ENCODE data around the gene PYROXD2.

PYROXD2 gene

DNA sequence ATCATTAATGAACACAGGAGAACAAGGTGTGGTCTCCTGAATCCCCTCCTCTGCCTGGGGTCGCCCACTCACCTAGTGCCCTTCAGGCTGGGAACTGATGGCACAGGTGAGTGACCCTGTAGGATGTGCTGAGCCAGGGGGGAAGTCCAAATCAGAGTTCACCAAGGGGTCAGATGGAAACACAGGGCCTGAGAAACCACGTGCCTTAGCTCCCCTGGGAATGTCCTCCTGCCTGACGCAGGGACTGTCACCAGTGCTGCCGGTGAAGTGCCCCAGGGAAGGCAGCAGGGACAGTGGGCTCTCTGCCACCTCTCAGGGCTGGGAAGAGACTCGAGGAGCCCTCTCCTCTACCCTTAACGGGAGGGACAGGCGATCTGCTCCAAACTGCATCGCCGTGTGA lies 5.8 kb upstream of the PYROXD2 start:
- H3K4me3 ChIP-seq (ENCODE audit: low read length) = no peak overlapping the region
- no peak for DNase-seq (ENCODE audit: low read depth)
- TF ChIP-seq, protein P1, sequence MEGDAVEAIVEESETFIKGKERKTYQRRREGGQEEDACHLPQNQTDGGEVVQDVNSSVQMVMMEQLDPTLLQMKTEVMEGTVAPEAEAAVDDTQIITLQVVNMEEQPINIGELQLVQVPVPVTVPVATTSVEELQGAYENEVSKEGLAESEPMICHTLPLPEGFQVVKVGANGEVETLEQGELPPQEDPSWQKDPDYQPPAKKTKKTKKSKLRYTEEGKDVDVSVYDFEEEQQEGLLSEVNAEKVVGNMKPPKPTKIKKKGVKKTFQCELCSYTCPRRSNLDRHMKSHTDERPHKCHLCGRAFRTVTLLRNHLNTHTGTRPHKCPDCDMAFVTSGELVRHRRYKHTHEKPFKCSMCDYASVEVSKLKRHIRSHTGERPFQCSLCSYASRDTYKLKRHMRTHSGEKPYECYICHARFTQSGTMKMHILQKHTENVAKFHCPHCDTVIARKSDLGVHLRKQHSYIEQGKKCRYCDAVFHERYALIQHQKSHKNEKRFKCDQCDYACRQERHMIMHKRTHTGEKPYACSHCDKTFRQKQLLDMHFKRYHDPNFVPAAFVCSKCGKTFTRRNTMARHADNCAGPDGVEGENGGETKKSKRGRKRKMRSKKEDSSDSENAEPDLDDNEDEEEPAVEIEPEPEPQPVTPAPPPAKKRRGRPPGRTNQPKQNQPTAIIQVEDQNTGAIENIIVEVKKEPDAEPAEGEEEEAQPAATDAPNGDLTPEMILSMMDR (conservative IDR thresholded peaks at IDR 0.05; ENCODE audit: low read depth, low read length) = no peak

DNA sequence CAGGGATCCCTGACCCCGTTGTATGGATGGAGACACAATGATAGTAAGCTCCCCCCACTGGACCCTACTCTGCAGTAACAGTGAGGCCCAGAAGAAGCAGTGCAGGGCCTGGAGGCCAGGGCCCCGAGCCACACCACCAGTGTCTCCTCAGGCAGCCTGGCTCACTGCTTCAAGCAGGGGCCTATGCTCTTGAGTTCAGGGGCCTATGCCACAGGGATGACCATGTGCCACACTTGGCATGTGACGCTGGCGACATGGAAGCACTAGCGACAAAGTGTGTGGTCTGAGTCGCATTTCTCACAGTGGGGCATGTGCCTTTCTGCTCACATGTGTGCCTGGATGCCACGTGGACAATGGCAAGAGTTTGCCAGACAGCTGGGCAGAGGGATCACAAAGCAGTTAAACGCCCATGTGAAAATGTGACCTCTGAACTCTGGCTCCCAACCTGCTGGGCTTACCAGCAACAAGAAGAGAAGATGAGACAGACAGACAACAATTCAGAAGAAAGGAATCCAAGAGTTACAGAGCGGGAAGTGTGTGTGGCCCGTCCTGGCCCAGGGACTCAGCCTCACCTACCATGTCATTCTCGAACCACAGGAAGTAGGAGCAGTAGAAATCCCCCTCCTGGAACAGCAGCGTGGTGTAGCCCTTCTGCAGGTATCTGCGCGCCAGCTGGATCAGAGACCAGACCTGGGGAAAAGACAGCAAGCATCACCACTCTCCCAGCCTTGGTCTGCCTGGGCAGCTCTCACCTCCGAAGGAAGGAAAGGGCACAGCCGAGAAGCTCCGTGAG lies 4.7 kb upstream of the PYROXD2 start:
- no peak for DNase-seq (ENCODE audit: low read depth)
- no peak overlapping the region for H3K4me3 ChIP-seq (ENCODE audit: low read length)
- TF ChIP-seq, protein P1 (conservative IDR thresholded peaks at IDR 0.05; ENCODE audit: low read depth, low read length) = no peak

DNA sequence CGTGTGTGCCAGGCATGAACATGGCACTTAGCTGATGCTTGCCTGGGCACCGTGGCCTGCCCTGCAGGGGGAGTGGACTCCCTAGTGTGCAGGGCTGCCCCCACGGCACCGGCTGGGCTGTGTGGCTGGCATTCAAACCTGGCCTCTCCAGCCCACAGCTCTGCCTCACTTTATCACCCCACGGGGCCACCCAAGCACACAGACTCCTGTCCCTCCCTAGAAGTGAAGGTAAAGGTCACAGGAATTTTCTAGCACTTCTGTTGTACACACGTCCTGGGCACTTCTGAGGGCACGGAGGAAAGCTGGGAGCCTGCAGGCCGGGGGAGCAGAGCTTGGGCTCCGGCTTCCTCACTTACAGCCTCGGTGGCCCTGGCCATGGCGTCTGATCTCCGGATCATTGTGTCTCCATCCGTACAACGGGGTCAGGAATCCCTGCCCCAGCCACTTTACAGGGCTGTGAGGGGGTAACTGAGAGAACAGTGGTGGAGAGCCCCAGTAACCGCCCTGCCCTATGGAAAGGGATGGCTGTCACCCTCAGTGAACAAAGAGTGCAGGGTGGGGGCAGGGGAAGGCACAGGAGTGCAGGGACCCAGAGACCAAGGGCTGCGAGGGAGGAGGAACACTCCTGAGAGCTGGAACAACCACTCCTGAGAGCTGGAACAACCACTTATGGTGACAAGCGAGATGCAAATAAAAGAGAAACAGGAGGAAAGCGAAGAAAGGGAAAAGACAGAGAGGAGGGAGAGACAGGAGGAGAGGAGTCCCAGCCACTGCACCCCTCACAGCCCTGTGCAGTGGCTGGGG lies 3.9 kb upstream of the PYROXD2 start:
- no peak for DNase-seq (ENCODE audit: low read depth)
- no peak overlapping the region for H3K4me3 ChIP-seq (ENCODE audit: low read length)
- TF ChIP-seq, protein P1 (conservative IDR thresholded peaks at IDR 0.05; ENCODE audit: low read depth, low read length) = no peak

DNA sequence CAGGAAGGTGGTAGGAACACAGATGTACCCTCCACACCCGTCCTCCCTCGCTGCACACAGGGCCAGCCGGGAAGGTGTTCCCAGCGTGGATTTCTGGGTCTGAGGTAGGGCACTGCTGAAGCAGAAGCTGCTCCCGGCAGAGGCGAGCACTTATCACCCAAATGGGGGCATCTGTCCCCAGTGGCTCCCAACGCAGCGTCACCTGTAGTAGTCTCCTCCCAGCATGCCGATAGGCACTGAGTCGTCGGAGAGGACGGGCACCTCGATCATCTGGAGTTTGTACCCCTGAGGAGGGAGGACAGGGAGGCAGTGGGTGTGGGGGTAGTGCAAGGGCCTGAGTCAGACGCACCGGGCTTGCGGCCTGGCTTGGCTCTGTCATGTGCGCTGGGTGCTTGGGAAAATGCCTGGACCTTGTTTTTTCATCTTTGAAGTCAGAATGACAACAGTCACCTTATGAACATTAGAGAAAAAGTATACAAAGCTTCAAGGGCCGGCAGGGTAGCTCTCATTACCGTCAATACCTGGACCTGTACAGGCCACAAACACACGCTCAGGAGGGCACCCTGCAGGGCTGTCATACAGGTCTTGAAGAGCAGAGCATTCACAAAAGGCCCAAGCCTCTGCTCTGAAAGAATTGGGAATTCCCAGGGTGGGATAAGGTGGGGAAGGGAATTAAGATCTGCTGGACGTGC lies 3.1 kb upstream of the PYROXD2 start:
- no peak overlapping the region for H3K4me3 ChIP-seq (ENCODE audit: low read length)
- TF ChIP-seq, protein P1 (conservative IDR thresholded peaks at IDR 0.05; ENCODE audit: low read depth, low read length) = no peak
- no peak for DNase-seq (ENCODE audit: low read depth)

DNA sequence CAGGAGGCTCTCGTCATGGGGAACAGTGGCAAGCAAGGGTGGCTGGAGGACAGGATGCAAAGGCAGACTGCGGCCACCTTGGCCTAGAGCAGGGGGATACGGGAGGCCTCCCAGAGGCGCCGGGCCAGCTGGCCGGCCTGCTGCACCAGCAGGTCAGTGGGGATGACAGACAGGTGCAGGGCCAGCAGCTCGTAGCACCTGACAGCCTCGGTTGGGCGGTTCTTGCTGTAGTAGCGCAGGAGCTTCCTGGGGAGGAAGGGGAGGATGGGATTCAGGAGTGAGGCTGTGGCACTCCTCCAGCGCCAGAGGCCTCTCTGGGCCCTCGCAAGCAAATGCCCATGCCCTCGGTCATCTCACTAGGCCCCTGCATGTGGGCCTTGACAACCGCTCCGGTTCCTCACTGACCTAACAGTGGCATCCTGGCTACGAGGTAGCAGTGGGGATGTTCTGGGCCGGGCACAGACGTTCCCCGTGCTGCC lies 2.5 kb upstream of the PYROXD2 start:
- TF ChIP-seq, protein P1 (conservative IDR thresholded peaks at IDR 0.05; ENCODE audit: low read depth, low read length) = no peak
- no peak for DNase-seq (ENCODE audit: low read depth)
- no peak overlapping the region for H3K4me3 ChIP-seq (ENCODE audit: low read length)

DNA sequence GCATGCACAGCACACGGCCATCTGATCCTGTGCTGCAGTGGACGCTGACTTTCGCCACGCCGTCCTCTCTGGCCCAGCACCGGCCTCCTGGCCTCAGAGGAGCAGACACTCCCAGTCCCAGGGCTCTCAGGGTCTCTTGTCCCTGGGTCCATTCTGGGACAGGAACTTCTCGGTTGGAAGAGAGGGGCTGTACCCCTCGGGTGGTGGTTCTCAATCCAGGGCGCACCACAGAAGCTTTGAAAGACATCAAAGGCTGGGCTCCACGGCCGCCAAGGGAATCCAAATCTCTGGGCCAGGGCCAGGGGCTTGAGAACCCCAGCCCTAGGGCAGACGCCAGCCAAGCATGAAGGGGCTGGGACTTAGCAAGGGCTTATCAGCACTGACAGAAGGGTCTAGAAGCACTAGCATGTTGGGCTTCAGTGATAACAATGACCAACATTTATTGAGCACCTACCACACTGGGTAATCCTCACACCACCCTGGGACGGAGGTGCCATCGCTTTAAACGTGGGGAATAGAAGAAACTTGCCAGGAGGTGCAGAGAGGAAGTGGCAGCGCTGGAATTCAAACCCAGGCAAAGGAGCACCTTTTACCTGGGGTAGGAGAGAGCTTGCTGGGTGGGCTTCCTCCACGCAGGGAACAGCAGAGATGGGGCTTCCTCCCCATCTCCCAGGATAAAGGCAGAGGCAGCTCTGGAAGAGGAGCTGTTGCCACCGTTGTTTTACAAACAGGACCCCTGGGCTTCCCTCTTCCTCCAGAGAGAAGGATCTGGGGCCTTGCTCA lies 1.8 kb upstream of the PYROXD2 start:
- TF ChIP-seq, protein P1 (conservative IDR thresholded peaks at IDR 0.05; ENCODE audit: low read depth, low read length) = no peak
- no peak for DNase-seq (ENCODE audit: low read depth)

More for the DNA sequence above, 1.8 kb upstream of the PYROXD2 start:
- H3K4me3 ChIP-seq (ENCODE audit: low read length) = no peak overlapping the region

All from retinal pigment epithelial cell (primary cell).